ENCODE data around the gene YLPM1.
"Not testable (repeated sequence)": the region's sequence is repeated elsewhere in the genome, so short reads cannot be mapped to it uniquely, and the experiment has no call there.

The YLPM1 gene

GRCh38 chr14:74762917-74763802 lies at the start of gene YLPM1:
YLPM1 (plus strand) TSS chr14:74763316; CDS start chr14:74763490, 174 bp downstream.
- DNase-seq: peak; percentile 96

GRCh38 chr14:74713395-74713735 lies 49.8 kb upstream of the YLPM1 start:
- DNase-seq: no peak

- DNase-seq: no peak
These were observed 42.6 kb upstream of the YLPM1 start for GRCh38 chr14:74720526-74720925.

GRCh38 chr14:74723134-74723533 lies 40.0 kb upstream of the YLPM1 start:
- no peak for DNase-seq

GRCh38 chr14:74732387-74732786 lies 30.7 kb upstream of the YLPM1 start:
- DNase-seq: no peak

GRCh38 chr14:74733221-74733620 lies 29.9 kb upstream of the YLPM1 start:
- DNase-seq: no peak

GRCh38 chr14:74735125-74735524 lies 28.0 kb upstream of the YLPM1 start:
- DNase-seq: no peak

- DNase-seq: no peak
These were observed 25.3 kb upstream of the YLPM1 start for GRCh38 chr14:74737753-74738325.

- DNase-seq: no peak
These were observed 23.7 kb upstream of the YLPM1 start for GRCh38 chr14:74739293-74740030.

- DNase-seq: no peak
These were observed 15.9 kb upstream of the YLPM1 start for GRCh38 chr14:74747237-74747636.

GRCh38 chr14:74754157-74754556 lies 9.0 kb upstream of the YLPM1 start:
- no peak for DNase-seq

- no peak for DNase-seq
These were observed 8.2 kb upstream of the YLPM1 start for GRCh38 chr14:74754899-74755298.

- no peak for DNase-seq
These were observed 6.8 kb upstream of the YLPM1 start for GRCh38 chr14:74756326-74756725.

- DNase-seq: not testable (repeated sequence)
These were observed 4.6 kb upstream of the YLPM1 start for GRCh38 chr14:74758505-74758904.

GRCh38 chr14:74763803-74764531 lies 851 bp downstream of the YLPM1 start:
- DNase-seq: peak; percentile 50

- no peak for DNase-seq
These were observed 2.6 kb downstream of the YLPM1 start for GRCh38 chr14:74765721-74766120.

GRCh38 chr14:74771399-74771798 lies 8.3 kb downstream of the YLPM1 start:
- DNase-seq: no peak

GRCh38 chr14:74784634-74785033 lies 21.5 kb downstream of the YLPM1 start:
- no peak for DNase-seq

GRCh38 chr14:74785056-74785613 lies 22.0 kb downstream of the YLPM1 start:
- DNase-seq: no peak

- DNase-seq: no peak
These were observed 23.7 kb downstream of the YLPM1 start for GRCh38 chr14:74786796-74787315.

GRCh38 chr14:74792249-74793039 lies 29.3 kb downstream of the YLPM1 start:
- no peak for DNase-seq

All from NCI-H1092 (cell line).